NCI-H446 (cell line): ENCODE results near the gene DISP2.

ENCODE experiments used
- DNase-seq, 2 experiments: peaks; one replicate each; lab custom pipeline; 2025; lab: John Stamatoyannopoulos, UW

The DISP2 gene, protein sequence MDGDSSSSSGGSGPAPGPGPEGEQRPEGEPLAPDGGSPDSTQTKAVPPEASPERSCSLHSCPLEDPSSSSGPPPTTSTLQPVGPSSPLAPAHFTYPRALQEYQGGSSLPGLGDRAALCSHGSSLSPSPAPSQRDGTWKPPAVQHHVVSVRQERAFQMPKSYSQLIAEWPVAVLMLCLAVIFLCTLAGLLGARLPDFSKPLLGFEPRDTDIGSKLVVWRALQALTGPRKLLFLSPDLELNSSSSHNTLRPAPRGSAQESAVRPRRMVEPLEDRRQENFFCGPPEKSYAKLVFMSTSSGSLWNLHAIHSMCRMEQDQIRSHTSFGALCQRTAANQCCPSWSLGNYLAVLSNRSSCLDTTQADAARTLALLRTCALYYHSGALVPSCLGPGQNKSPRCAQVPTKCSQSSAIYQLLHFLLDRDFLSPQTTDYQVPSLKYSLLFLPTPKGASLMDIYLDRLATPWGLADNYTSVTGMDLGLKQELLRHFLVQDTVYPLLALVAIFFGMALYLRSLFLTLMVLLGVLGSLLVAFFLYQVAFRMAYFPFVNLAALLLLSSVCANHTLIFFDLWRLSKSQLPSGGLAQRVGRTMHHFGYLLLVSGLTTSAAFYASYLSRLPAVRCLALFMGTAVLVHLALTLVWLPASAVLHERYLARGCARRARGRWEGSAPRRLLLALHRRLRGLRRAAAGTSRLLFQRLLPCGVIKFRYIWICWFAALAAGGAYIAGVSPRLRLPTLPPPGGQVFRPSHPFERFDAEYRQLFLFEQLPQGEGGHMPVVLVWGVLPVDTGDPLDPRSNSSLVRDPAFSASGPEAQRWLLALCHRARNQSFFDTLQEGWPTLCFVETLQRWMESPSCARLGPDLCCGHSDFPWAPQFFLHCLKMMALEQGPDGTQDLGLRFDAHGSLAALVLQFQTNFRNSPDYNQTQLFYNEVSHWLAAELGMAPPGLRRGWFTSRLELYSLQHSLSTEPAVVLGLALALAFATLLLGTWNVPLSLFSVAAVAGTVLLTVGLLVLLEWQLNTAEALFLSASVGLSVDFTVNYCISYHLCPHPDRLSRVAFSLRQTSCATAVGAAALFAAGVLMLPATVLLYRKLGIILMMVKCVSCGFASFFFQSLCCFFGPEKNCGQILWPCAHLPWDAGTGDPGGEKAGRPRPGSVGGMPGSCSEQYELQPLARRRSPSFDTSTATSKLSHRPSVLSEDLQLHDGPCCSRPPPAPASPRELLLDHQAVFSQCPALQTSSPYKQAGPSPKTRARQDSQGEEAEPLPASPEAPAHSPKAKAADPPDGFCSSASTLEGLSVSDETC (N-terminal part only)

DNA sequence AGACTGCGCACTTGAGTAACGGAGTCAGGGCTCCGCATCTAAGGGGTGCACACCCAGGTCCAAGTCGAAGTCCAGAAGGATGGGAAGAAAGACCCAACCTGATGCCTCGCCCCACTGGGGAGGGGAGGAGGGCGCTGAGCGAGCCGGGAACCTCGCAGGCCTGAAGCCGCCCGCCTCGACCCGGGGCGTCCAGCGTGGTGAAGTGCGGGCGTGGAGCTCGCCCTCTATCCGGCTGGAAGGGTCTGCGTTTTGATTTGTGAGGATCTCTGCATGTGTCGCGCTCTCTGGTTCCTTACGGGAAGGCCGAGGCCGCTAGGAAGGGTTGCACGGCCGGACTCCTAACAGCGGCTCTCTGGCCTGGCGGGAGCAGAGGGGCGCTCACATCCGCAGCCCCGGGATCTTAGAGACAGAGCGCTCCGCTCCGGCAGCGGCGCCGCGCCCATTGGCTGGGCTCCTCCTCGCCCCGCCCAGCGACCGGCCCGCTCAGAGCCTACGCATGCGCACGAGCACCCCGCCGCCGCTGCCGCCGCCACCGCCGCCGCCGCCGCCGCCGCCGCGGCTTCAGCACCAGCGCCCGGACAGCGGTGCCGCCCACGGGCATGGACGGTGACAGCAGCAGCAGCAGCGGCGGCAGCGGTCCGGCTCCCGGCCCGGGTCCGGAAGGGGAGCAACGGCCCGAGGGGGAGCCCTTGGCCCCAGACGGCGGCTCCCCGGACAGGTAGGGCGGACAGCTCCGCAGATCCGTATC, at the start of gene DISP2:
Gene DISP2 (plus strand): TSS at position 497 of the 748 bp plus-strand sequence. CDS start 103 bp downstream, at position 600.
- peak; percentile 60 to 86 for DNase-seq

DNA sequence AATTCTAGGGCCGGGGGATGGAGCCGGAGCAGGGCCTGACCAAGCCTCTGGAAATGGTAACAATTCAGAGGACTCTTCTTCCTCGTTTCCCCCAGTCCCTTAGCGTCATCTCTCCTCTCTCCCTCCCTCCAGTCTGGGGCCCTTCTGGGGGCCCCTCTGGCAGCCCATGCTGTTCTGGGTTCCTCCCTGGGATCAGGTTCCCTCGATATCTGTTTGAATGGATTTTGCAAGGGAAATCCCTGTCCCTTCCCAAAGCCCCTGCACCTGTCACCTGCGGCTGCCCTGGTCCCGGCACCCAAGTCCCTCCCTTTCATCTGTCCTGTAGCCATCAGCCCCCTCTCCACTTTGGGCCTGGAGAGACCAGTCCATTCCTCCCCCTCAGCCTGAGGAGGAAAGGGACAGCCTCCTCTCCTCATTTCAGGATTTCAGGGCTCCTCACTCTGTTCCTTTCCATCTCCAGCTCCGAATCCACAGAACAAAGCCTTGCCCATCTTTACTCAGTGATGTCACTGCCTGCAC, 48.6 kb upstream of the DISP2 start:
- no peak for DNase-seq

DNA sequence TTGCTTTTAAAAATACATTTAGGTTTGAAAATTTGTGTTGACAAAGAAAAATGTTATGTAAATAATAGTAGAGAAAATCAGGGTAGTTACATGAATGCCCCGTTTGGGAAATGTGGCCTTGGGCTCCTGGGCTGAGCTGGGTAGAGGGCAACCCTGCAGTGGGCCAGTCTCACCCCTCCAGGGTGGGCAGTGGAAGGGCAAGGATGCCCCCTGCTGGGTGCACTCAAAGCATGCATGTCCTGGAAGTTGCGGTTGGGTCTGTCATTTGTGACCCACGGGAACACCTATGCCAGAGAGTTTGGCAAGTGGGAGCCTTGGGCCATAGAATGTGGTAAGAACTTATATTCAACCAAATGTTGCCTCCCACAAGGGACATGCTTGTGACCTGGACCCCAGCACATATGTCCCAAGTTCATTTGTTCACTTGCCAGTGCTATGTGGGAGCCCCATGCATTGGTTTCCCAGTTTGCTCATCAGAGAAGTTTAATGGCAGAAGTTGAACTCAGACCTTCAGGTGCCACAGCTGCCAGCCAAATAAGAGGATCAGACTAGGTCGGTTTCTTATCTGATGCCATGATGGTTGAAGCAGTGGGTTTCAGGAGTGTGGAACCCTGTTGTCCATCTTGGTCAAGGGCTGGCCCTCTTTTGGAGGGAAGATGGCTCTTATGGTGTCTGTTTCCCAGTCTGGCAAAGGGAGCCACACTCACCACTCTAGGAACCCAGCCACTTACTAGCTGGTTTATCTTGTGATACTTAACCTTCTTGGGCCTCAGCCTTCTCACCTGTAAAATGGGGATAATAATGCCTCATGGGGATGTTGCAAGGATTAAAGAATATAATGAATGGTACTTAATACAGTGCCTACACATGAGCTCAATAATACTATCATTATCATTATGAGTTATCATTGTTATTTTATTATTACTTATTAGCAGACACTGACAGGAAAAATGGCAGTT, 47.7 kb upstream of the DISP2 start:
- DNase-seq = peak in 1 of 2 experiments; percentile 28

- DNase-seq = no peak
These were observed 47.0 kb upstream of the DISP2 start for GRCh38 chr15:40310993-40311392.

GRCh38 chr15:40312370-40313158, 45.5 kb upstream of the DISP2 start:
- DNase-seq = no peak

GRCh38 chr15:40313531-40314398, 44.3 kb upstream of the DISP2 start:
- DNase-seq = peak in 1 of 2 experiments; percentile 69

DNA sequence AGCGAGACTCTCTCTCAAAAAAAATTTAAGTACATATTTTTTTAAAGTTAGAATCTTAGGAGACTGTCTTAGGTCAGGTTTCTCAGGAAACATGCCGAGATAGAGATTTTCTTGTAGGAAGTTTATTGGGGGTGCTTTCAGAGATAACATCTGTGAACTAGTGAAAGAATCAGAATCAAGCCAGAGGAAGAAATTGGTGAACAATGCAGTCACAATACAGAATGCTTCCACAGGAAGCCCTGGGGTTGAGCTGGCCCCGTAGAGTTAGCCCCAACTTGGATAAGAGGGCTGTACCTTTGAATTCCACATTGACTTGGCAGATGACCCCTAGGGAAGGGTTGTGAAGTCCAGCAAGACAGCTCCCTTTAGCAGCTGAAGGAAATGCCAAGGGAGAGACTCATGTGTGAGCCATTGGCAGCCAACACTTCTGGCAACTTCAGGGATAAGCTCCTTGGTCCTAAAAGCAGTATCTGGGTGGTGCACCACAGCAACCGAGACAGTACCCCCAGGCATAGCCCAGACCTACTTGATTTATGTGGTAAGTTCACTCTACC, 43.2 kb upstream of the DISP2 start:
- no peak for DNase-seq

DNA sequence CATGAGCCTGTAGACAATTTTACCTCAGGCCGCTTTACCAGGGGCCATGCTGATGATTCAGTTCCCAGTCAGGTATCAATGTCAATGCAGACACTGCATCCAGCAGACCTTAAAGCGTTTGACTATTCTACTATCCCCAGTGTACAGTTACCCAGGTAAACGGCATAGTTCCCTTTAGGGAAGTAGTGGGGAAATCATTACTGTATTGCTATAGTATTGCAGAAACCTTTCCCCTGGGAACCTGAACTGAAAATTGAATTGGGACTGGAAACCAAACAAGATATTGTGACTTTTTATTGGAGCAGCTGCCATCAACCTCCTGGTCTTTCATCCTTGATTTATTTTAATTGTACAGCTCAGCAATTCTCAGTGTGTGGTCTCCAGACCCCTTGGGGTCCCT, 41.1 kb upstream of the DISP2 start:
- DNase-seq = no peak

DNA sequence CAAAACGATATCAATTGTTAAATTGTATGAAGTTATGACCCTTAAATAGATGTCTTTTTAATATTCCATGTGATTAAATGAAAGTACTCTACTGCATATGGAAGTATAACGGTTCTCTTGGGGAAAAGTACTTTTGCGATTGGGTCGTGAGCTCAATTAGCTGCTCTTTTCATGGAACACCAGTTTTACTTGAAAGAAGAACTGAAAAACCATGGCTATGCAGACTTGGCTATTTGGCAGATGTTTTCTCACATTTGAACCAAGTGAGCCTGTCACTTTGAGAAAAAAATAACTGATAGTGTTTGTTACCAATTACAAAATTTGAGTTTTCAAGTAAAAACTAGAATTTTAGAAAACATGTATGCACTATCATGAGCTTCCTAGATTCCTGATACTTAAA, 40.4 kb upstream of the DISP2 start:
- no peak for DNase-seq

GRCh38 chr15:40320409-40320808, 37.6 kb upstream of the DISP2 start:
- no peak for DNase-seq

GRCh38 chr15:40320931-40321371, 37.1 kb upstream of the DISP2 start:
- peak in 1 of 2 experiments; percentile 78 for DNase-seq

- peak; percentile 61 to 70 for DNase-seq
These were observed 35.3 kb upstream of the DISP2 start for GRCh38 chr15:40322531-40323238.

- DNase-seq = peak; percentile 89 to 93
These were observed 34.6 kb upstream of the DISP2 start, which contains the start of gene INAFM2 for GRCh38 chr15:40323239-40323952. Gene INAFM2 (plus strand): TSS chr15:40323692. CDS start chr15:40324056, 364 bp downstream.

GRCh38 chr15:40323953-40324937, 33.8 kb upstream of the DISP2 start:
- DNase-seq = no peak

GRCh38 chr15:40325188-40325587, 32.8 kb upstream of the DISP2 start:
- peak in 1 of 2 experiments; percentile 13 for DNase-seq
